Neural cell (in vitro differentiated cells): ENCODE measurements around the gene HOXC11.

Source experiments
- EZH2 ChIP-seq: fragments of 200-600, 300-800 bp; shearing (Covaris generic), sonication (generic); IDR thresholded peaks from 2 replicates; pipeline ENCODE4 v1.6.1; 2014; ENCODE audit warnings: antibody characterized with exemption, low read length, borderline replicate concordance, mild to moderate bottlenecking; ENCODE audit not compliant: insufficient read depth, poor library complexity, severe bottlenecking
- TF ChIP-seq, protein P1 (sequence below): fragments of 450-650 bp; IDR thresholded peaks from 2 replicates; pipeline ENCODE4 v1.5.1; 2014; ENCODE audit warnings: antibody characterized with exemption, mild to moderate bottlenecking, moderate library complexity; ENCODE audit not compliant: poor library complexity, severe bottlenecking

DNA sequence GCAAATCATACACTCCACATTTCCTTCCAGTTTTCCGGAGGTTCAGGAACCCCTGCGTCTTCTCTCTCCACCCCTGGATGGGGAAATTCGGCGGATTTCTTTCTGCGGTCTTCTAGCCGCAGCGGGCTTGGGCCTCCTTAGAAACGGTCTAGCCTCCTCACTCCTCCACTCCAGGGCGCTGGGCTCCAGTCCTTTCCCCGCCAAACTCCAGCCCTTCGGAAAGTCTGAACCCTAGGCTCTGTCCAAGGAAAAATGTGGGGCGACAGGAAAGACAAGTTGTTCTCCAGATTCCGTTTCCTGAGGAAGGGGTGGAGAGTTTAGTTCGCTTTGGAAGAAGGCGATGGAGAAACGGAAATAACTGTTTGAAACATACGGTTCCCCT is 10.6 kb downstream of the HOXC11 start:
- no peak for TF ChIP-seq EZH2
- TF ChIP-seq, protein P1, sequence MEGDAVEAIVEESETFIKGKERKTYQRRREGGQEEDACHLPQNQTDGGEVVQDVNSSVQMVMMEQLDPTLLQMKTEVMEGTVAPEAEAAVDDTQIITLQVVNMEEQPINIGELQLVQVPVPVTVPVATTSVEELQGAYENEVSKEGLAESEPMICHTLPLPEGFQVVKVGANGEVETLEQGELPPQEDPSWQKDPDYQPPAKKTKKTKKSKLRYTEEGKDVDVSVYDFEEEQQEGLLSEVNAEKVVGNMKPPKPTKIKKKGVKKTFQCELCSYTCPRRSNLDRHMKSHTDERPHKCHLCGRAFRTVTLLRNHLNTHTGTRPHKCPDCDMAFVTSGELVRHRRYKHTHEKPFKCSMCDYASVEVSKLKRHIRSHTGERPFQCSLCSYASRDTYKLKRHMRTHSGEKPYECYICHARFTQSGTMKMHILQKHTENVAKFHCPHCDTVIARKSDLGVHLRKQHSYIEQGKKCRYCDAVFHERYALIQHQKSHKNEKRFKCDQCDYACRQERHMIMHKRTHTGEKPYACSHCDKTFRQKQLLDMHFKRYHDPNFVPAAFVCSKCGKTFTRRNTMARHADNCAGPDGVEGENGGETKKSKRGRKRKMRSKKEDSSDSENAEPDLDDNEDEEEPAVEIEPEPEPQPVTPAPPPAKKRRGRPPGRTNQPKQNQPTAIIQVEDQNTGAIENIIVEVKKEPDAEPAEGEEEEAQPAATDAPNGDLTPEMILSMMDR: no peak
